HUES6 (cell line): ENCODE data around the gene ESYT1.
"Not testable (repeated sequence)": the region's sequence is repeated elsewhere in the genome, so short reads cannot be mapped to it uniquely, and the experiment has no call there.

Experiments used
- H3K27ac ChIP-seq: 2 replicates; pipeline ENCODE4 v1.7.0; 2013; ENCODE audit warnings: low read depth, mild to moderate bottlenecking, low read length, inconsistent platforms
- H3K27me3 ChIP-seq: 2 replicates; pipeline ENCODE4 v1.6.1; 2013; ENCODE audit warnings: low read length; ENCODE audit not compliant: control insufficient read depth, insufficient read depth
- H3K36me3 ChIP-seq: 2 replicates; pipeline ENCODE4 v1.6.1; 2013; ENCODE audit warnings: low read length; ENCODE audit not compliant: control insufficient read depth, insufficient read depth
- H3K4me1 ChIP-seq: 2 replicates; pipeline ENCODE4 v1.6.1; 2013; ENCODE audit warnings: low read length; ENCODE audit not compliant: control insufficient read depth, insufficient read depth
- H3K4me3 ChIP-seq: 2 replicates; pipeline ENCODE4 v1.5.1; 2013; ENCODE audit warnings: low read depth, low read length
- H3K9ac ChIP-seq: one replicate; pipeline ENCODE4 v1.6.1; 2013; ENCODE audit warnings: mild to moderate bottlenecking, low read length
- H3K9me3 ChIP-seq: 2 replicates; pipeline ENCODE4 v1.6.1; 2013; ENCODE audit warnings: low read depth, low read length; ENCODE audit not compliant: control insufficient read depth, insufficient read depth

Gene ESYT1

DNA sequence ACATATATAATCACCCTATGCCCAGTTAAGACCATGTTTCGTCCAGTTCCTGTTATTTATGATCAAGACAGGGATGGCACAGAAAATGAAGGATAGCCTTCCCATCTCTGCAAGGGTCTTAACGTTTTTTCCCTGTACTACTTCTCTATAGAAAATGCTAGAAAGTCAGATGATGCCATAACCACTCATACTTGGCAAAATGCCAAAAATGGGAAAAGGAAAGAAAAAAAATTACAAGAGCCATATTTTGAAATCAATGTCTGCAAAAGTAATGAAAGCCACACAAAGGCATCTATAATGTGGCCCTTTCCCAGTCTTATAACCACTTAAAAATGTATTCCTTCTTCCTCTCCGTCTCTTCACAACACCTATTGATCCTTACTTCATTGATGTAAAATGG lies 22.5 kb downstream of the ESYT1 start:
- H3K4me1 ChIP-seq = peaks cover 12% of the 10 kb centered on the region
- no peak overlapping the region for H3K27ac ChIP-seq
- no peak overlapping the region for H3K4me3 ChIP-seq

DNA sequence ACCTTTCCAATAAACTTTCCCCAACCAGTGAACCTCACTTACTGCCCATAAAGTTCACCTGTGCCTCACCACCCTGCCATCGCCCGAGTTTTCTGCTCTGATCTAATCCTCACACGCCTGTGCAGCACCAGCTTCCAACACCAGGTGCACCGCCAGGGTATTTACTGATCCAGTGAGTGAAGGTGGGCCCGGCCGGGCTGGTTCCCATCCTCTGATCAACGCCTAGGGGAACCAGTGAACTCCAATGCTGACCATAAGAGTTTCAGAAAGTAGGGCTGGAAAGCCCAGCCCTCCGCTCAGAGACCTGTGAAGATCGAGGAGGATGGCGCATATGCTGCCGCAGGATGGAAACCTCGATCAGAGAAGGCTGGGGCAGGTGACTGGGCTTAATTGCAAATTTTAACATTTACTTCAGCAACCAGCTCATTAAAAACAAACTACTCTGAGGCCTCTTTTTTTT lies 23.6 kb downstream of the ESYT1 start:
- Histone ChIP-seq H3K9me3 (no peaks in the 10 kb centered on the region), H3K4me3 (peak overlapping the region; percentile 86), H3K4me1 (peaks cover 12% of the 10 kb centered on the region), H3K27ac (peak overlapping the region; percentile 88; the same call in 1 of the 2 replicates), H3K27me3 (no peaks in the 10 kb centered on the region), H3K36me3 (peaks cover 14% of the 10 kb centered on the region), H3K9ac (peak overlapping the region; percentile 76)

More for the DNA sequence above, 22.5 kb downstream of the ESYT1 start:
- no peaks in the 10 kb centered on the region for H3K27me3 ChIP-seq
- H3K9me3 ChIP-seq = no peaks in the 10 kb centered on the region
- H3K36me3 ChIP-seq = peaks cover 11% of the 10 kb centered on the region
- H3K9ac ChIP-seq = no peak overlapping the region

DNA sequence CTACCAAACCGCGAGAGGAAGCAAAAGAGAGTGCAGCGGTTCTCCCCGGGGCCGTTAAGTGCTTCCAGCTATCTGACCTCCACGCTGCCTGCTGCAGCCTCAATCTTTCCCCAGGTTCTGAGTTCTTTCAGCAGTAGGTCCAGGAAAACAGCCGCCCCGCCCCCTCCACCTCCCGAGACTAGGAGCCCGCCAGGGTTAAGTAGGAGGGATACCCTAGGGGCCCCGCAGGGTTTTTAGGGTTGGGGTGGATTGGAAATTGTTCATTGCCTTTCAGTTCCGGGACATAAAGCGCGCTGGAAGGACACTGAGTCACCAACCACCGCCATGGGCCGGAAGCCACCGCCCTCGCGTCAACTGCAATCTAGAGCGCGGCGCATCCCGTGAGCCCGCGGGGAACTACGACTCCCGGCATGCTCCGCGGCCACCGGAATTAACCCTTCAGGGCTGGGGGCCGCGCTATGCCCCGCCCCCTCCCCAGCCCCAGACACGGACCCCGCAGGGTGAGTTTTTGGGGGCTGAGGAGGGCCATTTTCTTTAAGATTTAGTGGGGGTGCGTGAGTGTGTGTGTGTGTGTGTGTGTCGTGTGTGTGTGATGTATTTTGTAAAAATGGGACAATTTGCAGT lies 24.2 kb downstream of the ESYT1 start, which contains the start of gene MYL6B:
TSS of gene MYL6B (plus strand) at position 456 of the 624 bp plus-strand sequence. CDS start 1,332 bp downstream, outside the sequence.
- Histone ChIP-seq H3K9me3 (no peaks in the 10 kb centered on the region), H3K27ac (peak within 1 kb of the TSS; percentile 88), H3K27me3 (no peaks in the 10 kb centered on the region), H3K36me3 (peaks cover 14% of the 10 kb centered on the region), H3K4me3 (peak within 1 kb of the TSS; percentile 86), H3K9ac (peak within 1 kb of the TSS; percentile 76), H3K4me1 (peaks cover 13% of the 10 kb centered on the region)

DNA sequence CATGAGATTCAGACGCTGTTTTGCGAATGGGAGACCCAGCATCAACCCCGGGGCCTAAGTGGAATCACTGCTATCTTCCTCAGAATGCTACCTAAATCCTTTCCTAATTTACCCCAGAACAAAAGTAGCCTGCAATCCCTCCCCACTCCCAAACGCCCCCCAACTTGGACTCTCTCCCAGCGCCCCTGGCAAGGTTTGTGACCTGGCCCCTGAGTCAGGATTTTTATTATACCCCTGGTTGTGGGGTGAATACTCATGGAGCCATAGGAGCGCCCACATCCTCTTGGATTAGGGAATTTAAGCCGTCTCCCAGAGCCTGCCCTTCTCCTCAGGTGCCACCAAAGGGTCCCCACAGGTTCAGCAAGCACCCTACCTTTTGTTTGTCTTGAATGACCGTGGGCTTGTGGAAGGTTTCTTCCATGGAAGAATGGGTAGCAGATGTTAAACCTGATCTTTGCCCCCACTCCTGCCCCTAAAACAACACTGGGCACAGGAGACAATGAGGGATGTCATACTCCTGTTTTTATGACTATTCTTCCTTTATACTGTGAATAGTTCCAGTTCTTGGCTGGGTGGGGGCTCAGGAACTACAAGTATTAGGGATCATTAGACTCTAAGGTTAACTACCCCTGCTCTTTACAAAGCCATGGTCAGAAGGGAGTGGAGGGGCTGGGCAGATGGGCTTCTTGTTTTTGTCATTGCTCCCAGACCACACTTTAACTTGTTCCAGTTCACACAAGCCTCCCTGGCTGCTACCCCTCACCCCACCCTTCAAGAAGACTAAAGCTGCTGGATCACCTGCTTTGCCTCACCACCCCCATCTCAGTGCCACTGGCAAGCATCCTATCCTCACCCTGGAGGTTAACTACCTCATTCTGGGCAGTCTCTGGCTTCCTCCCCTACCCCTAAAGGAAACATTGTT lies 24.9 kb downstream of the ESYT1 start:
- Histone ChIP-seq H3K9me3 (no peaks in the 10 kb centered on the region), H3K9ac (peak overlapping the region; percentile 73), H3K4me3 (peak overlapping the region; percentile 86), H3K27ac (peak overlapping the region; percentile 88; the same call in 1 of the 2 replicates), H3K27me3 (no peaks in the 10 kb centered on the region), H3K4me1 (peaks cover 16% of the 10 kb centered on the region), H3K36me3 (peaks cover 14% of the 10 kb centered on the region)

DNA sequence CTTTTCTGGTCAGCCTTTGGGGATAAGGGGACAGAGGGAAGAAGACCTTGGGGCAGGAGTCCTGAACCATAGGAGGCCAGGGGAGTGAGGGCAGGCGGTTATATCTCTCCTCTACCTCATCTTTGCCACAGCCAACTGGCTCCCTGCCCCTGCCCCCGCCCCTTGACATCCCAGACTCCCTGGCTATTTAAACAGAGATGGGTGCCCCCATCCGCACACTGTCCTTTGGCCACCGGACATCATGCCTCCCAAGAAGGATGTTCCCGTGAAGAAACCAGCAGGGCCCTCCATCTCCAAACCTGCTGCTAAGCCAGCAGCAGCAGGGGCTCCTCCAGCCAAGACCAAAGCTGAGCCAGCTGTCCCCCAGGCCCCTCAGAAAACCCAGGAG lies 25.6 kb downstream of the ESYT1 start:
- H3K27ac ChIP-seq = no peak overlapping the region
- H3K9ac ChIP-seq = peak overlapping the region; percentile 73
- H3K4me1 ChIP-seq = peaks cover 16% of the 10 kb centered on the region
- H3K9me3 ChIP-seq = no peaks in the 10 kb centered on the region
- H3K36me3 ChIP-seq = peaks cover 14% of the 10 kb centered on the region
- peak overlapping the region; percentile 86 for H3K4me3 ChIP-seq
- H3K27me3 ChIP-seq = no peaks in the 10 kb centered on the region

DNA sequence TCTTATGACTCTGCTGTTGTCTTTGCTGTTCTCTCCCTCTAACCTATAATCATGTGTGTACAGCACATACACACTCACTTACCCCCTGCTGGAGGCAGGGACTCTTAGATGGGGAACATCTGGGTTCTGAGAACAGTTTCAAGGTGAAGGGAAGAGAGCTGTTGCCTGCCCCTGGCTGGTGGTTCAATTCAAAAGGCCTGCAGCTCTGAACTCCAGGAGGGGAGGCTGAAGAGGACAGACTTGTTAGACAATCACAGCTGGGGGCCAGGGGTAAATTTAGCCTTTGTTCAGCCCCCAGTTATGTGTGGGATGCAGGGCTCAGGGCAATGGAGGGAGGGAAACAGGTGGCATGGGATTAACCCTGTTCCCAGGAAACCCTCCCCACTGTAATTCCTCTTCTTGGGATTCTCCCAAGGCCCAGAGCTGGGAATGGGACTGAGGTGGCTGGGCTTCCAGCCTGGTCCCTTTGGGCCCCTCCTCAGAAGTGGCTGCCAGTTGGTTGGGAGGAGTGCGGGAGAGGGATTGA lies 26.2 kb downstream of the ESYT1 start:
- Histone ChIP-seq H3K9ac (no peak overlapping the region), H3K27me3 (no peaks in the 10 kb centered on the region), H3K4me1 (peaks cover 17% of the 10 kb centered on the region), H3K36me3 (peaks cover 17% of the 10 kb centered on the region), H3K27ac (no peak overlapping the region), H3K4me3 (no peak overlapping the region), H3K9me3 (no peaks in the 10 kb centered on the region)

DNA sequence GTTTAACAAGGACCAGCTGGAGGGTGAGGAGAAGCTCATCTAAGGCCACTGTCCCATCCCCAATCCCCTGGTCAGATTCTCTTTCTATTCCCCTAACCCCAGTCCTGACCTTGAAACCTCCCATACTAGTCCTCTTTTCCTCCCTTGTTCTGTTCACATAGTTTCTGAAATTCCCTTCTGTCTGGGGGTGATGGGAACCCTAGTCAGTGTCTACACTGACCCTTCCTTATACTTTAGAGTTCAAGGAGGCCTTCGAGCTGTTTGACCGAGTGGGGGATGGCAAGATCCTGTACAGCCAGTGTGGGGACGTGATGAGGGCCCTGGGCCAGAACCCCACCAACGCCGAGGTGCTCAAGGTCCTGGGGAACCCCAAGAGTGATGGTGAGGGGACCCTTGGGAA lies 26.8 kb downstream of the ESYT1 start:
- Histone ChIP-seq H3K9me3 (no peaks in the 10 kb centered on the region), H3K4me3 (no peak overlapping the region), H3K9ac (no peak overlapping the region), H3K27me3 (no peaks in the 10 kb centered on the region), H3K4me1 (peaks cover 22% of the 10 kb centered on the region), H3K27ac (no peak overlapping the region), H3K36me3 (peaks cover 22% of the 10 kb centered on the region)

DNA sequence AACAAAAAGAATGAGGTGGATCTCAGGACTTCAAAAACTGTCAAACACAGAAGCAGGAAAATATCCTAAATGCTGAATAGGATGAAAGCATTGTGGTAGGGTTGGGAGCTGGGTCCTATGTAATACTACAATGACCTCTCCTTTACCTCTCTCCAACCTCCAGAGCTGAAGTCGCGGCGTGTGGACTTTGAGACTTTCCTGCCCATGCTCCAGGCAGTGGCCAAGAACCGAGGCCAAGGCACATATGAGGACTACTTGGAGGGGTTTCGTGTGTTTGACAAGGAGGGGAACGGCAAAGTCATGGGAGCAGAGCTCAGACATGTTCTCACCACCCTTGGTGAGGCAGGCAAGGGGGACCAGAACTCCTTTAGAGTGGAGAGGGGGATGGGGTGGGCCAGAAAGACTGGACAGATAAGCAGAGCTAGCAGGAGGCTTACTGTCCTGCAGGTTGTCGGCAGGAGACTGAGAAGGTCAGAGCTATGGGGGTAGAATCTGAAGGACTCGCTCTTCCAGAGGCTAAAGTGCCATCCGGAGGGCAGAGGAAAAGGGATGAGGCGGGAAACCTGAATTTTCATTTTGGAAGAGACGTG lies 27.3 kb downstream of the ESYT1 start:
- Histone ChIP-seq H3K4me3 (no peak overlapping the region), H3K27ac (no peak overlapping the region), H3K27me3 (no peaks in the 10 kb centered on the region), H3K9ac (no peak overlapping the region), H3K4me1 (peaks cover 28% of the 10 kb centered on the region), H3K36me3 (peaks cover 27% of the 10 kb centered on the region), H3K9me3 (no peaks in the 10 kb centered on the region)

DNA sequence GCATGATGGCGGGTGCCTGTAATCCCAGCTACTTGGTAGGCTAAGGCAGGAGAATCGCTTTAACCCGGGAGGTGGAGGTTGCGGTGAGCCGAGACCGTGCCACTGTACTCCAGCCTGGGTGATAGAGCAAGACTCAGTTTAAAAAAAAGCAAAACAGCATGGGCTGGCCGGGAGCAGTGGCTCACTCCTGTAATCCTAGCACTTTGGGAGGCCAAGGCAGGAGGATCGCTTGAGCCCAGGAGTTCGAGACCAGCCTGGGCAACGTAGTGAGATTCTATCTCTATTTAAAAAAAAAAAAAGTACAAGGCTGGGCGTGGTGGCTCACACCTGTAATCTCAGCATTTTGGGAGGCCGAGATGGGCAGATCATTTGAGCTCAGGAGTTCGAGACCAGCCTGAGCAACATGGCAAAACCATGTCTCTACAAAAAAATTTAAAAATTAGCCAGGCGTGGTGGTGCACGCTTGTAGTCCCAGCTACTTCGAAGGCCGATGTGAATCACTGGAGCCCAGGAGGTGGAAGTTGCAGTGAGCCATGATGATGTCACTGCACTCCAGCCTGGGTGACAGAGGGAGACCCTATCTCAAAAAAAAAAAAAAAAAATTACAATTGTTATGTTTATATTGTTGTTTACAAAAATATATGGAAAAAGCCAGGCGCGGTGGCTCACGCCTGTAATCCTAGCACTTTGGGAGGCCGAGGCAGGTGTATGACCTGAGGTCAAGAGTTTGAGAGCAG lies 28.6 kb downstream of the ESYT1 start:
- not testable (repeated sequence) for H3K9ac ChIP-seq, H3K9me3 ChIP-seq, H3K27me3 ChIP-seq
- peak overlapping the region; percentile 88 for H3K4me3 ChIP-seq
- H3K4me1 ChIP-seq = peaks cover 36% of the 10 kb centered on the region
- peaks cover 40% of the 10 kb centered on the region for H3K36me3 ChIP-seq
- peak overlapping the region; percentile 79; the same call in 1 of the 2 replicates for H3K27ac ChIP-seq
